GM10266 (cell line): Measurements from ENCODE around the gene TMPRSS9.

Experiments
- DNase-seq: peaks from one replicate; pipeline ENCODE4 v3.0.0; 2012; ENCODE audit errors: extremely low spot score
- TF ChIP-seq, protein P1 (sequence below): IDR thresholded peaks from 2 replicates; pipeline ENCODE4 v1.5.1; 2012; ENCODE audit warnings: mild to moderate bottlenecking, low read depth; ENCODE audit not compliant: control insufficient read depth, insufficient read depth; ENCODE audit errors: missing control alignments

Gene TMPRSS9

DNA sequence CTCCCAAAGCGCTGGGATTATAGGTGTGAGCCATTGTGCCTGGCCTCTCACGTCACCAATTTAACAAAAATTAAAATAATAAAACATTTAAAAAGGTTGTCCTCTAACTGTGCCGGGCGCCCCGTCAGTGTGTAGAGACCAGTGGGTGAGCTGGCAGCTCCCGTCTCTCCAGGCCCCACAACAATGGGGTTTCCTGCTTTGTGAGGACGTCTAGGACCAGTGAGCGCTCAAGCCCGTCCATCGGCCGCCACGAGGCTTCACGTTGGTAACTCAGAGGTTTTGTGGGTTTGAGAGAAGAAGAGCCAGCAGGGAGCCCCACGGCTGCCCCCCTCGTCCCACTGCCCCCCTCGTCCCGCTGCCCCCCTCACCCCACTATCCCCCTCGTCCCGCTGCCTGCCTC lies 36.4 kb upstream of the TMPRSS9 start:
- no peak for DNase-seq
- TF ChIP-seq, protein P1, sequence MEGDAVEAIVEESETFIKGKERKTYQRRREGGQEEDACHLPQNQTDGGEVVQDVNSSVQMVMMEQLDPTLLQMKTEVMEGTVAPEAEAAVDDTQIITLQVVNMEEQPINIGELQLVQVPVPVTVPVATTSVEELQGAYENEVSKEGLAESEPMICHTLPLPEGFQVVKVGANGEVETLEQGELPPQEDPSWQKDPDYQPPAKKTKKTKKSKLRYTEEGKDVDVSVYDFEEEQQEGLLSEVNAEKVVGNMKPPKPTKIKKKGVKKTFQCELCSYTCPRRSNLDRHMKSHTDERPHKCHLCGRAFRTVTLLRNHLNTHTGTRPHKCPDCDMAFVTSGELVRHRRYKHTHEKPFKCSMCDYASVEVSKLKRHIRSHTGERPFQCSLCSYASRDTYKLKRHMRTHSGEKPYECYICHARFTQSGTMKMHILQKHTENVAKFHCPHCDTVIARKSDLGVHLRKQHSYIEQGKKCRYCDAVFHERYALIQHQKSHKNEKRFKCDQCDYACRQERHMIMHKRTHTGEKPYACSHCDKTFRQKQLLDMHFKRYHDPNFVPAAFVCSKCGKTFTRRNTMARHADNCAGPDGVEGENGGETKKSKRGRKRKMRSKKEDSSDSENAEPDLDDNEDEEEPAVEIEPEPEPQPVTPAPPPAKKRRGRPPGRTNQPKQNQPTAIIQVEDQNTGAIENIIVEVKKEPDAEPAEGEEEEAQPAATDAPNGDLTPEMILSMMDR: no peak

DNA sequence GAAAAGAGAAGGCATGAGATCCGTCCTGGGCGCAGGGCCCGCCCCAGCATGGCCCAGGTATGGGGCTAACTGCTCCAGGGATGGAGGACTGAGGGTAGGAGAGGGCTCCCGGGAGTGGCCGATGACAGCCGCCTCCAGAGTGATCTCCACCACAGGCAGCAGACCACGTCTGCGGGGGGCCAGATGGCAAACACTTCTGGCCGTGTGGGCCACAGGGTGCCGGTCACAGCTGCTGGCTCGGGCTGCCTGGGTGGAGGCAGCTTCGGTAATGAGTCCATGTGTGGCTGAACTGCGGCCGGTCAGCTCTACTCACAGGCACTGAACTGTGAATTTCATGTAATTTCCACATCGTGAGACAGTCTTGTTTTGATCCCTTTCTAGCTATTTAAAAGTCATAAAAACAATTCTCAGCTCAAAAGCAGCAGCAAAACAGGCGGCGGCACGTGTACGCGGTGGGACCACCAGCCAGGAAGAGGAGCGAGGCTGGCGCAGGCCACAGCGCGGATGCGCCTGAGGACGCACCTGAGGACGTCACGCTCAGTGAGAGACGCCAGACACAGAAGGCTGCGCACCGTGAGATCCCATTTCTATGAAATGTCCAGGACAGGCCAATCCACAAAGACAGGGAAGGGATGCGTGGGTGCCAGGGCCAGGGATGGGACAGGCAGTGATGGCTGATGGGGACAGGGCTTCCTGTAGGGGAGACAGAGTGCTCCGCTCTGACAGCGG lies 35.7 kb upstream of the TMPRSS9 start:
- no peak for DNase-seq
- TF ChIP-seq, protein P1: no peak

DNA sequence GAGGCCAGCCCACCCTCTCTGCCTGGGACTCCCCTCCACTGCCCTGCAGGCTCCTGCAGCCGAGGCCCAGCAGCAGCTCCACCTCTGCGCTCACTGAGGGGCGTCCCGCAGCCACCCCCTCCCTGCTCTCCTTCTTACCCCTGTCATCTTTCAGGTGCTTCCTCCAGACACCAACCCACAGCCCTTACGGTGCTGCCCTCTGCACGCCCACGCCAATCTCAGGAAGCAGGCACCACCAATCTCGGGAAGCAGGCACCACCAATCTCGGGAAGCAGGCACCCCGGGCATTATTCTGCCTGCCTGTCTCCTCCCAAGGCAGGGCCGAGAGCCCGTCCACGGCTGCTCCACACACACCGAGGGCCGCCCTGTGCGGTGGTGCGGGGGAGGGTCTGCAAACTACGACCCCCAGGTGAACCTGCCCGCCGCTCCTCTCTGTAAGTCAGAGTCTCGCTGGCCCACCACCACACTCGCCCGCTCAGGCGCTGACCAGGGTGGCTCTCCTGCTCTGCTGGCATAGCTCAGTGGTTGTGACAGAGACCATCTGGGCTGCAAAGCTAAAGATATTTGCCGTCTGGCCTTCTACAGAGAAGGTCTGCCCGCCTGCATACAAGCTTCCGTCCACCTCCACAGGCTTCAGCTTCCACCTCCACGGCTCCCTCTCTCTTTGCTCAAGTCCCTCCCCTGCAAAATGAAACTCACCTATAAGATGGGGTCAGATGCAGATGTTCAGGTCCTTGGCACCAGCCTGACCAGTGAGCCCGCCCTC lies 34.6 kb upstream of the TMPRSS9 start:
- TF ChIP-seq, protein P1: no peak
- DNase-seq: no peak

- TF ChIP-seq, protein P1: no peak
- no peak for DNase-seq
These were observed 33.2 kb upstream of the TMPRSS9 start for GRCh38 chr19:2326699-2327360.

DNA sequence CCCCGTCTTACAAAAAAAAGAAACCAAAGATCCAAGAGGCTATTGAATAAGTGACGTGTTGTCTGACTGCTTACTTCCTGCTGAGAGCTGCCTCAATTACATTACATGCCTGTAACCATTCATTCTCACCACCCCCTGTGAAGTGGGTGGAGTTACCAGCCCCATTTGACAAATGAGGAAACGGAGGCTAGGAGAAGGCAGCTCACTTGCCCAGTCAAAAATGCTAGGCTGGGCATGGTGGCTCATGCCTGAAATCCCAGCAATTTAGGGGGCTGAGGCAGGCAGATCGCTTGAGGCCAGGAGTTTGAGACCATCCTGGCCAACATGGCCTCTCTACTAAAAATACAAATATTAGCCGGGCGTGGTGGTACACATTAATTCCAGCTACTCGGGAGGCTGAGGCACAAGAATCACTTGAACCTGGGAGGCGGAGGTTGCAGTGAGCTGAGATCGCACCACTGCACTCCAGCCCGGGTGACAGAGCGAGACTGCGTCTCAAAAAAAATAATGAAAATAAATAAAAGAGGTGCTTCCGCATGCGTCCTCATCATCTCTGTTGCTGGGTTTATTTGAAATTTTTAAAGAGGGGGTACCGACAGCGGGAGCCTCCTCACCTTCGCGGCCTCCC lies 32.2 kb upstream of the TMPRSS9 start:
- peak; percentile 91 for DNase-seq
- TF ChIP-seq, protein P1: no peak

GRCh38 chr19:2328401-2329148 lies 31.5 kb upstream of the TMPRSS9 start, which contains the start of the genes LSM7 and SPPL2B:
TSS of gene LSM7 (minus strand) at chr19:2328586. CDS start at chr19:2328566, 20 bp downstream.
TSS of gene SPPL2B (plus strand) at chr19:2328684. CDS start at chr19:2328710, 26 bp downstream.
- peak; percentile 99 for DNase-seq

More at GRCh38 chr19:2328401-2329148, 31.5 kb upstream of the TMPRSS9 start, which contains the start of the genes LSM7 and SPPL2B:
- TF ChIP-seq, protein P1: no peak
